Stimulated activated naive CD8-positive, alpha-beta T cell treated with anti-CD3 and anti-CD28 coated beads, Interleukin-15, Interleukin-2, amounts not matched to agents 100 ng/mL and 50 ng/mL, for 24 hours (primary cell): ENCODE data around the gene FHOD1.

Source experiments
- H3K27ac Mint-ChIP-seq: one replicate; pipeline ENCODE4 v1.8.0; 2021; ENCODE audit warnings: mild to moderate bottlenecking, mixed read lengths
- H3K27me3 Mint-ChIP-seq: one replicate; pipeline ENCODE4 v1.8.0; 2021; ENCODE audit warnings: mixed read lengths
- H3K36me3 Mint-ChIP-seq: one replicate; pipeline ENCODE4 v1.8.0; 2021; ENCODE audit warnings: low read depth, mixed read lengths
- H3K4me1 Mint-ChIP-seq: one replicate; pipeline ENCODE4 v1.8.0; 2021; ENCODE audit warnings: low read depth, mixed read lengths
- H3K4me3 Mint-ChIP-seq: one replicate; pipeline ENCODE4 v1.8.0; 2021; ENCODE audit warnings: mild to moderate bottlenecking, mixed read lengths
- H3K9me3 Mint-ChIP-seq: one replicate; pipeline ENCODE4 v1.8.0; 2021; ENCODE audit warnings: mixed read lengths

FHOD1 gene

GRCh38 chr16:67247192-67248072, at the start of gene FHOD1:
FHOD1 (minus strand) TSS chr16:67247481; CDS start chr16:67247410, 71 bp downstream.
- peaks cover 12% of the 10 kb centered on the region for H3K27me3 Mint-ChIP-seq
- H3K27ac Mint-ChIP-seq = peak within 1 kb of the TSS; percentile 88
- peaks cover 8% of the 10 kb centered on the region for H3K36me3 Mint-ChIP-seq
- no peaks in the 10 kb centered on the region for H3K9me3 Mint-ChIP-seq
- H3K4me1 Mint-ChIP-seq = peaks cover 54% of the 10 kb centered on the region
- peak within 1 kb of the TSS; percentile 89 for H3K4me3 Mint-ChIP-seq

DNA sequence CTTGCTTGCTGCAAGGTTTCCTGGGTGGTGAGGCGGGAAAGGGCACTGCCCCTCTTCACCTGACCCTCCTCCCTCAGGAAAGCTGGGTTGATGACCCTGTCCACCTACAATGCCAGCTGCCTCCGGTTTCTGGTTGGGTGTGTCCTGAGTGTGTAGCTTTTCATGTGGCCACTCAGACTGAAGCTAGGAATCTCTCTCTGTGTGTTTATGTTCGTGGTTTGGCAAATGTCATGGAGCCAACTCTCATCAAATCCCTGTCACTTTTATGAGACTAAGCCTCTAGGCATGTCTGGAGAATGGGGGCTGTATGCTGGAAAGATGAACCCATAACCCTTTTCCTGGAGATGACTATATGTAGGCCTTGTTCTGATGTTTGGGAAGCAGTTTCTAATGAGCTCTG, 49.1 kb upstream of the FHOD1 start:
- Mint-ChIP-seq H3K4me1 (no peaks in the 10 kb centered on the region), H3K4me3 (no peak overlapping the region), H3K27me3 (peaks cover 3% of the 10 kb centered on the region), H3K9me3 (no peaks in the 10 kb centered on the region), H3K27ac (no peak overlapping the region), H3K36me3 (no peaks in the 10 kb centered on the region)

- Mint-ChIP-seq H3K4me3 (no peak overlapping the region), H3K27ac (no peak overlapping the region), H3K4me1 (peaks cover 5% of the 10 kb centered on the region), H3K27me3 (no peaks in the 10 kb centered on the region), H3K9me3 (no peaks in the 10 kb centered on the region), H3K36me3 (no peaks in the 10 kb centered on the region)
Measured at GRCh38 chr16:67294938-67295361, 47.7 kb upstream of the FHOD1 start.

- Mint-ChIP-seq H3K4me1 (peaks cover 12% of the 10 kb centered on the region), H3K27me3 (no peaks in the 10 kb centered on the region)
Measured at GRCh38 chr16:67294171-67294757, 47.0 kb upstream of the FHOD1 start.

DNA sequence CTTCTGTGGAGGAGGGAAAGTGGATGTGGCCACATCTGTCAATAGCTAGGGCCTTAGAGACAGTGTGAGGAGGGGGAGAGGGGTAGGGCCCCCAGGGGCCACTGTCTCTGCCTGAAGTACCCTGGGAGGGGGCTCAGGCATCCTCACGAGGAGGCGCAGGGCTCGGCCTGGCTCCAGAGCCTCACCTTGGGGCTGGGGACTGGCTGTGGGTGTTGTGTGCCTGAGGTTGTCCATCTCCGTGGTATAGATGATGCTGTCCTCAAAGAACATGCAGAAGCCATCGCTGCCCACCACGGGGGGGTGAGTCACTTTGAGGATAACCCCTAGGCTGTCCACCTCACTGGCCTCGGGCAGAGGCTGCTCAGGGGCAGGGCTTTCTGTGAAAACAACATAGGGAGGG, 44.2 kb upstream of the FHOD1 start:
- Mint-ChIP-seq H3K27me3 (no peaks in the 10 kb centered on the region), H3K27ac (no peak overlapping the region), H3K4me3 (no peak overlapping the region), H3K4me1 (peaks cover 12% of the 10 kb centered on the region), H3K36me3 (no peaks in the 10 kb centered on the region), H3K9me3 (no peaks in the 10 kb centered on the region)

More at GRCh38 chr16:67294171-67294757, 47.0 kb upstream of the FHOD1 start:
- no peaks in the 10 kb centered on the region for H3K36me3 Mint-ChIP-seq
- no peaks in the 10 kb centered on the region for H3K9me3 Mint-ChIP-seq
- H3K4me3 Mint-ChIP-seq = no peak overlapping the region
- H3K27ac Mint-ChIP-seq = no peak overlapping the region

GRCh38 chr16:67287960-67288359, 40.7 kb upstream of the FHOD1 start:
- no peak overlapping the region for H3K27ac Mint-ChIP-seq
- H3K27me3 Mint-ChIP-seq = no peaks in the 10 kb centered on the region
- no peaks in the 10 kb centered on the region for H3K9me3 Mint-ChIP-seq
- no peak overlapping the region for H3K4me3 Mint-ChIP-seq
- H3K4me1 Mint-ChIP-seq = peaks cover 12% of the 10 kb centered on the region
- H3K36me3 Mint-ChIP-seq = peaks cover 11% of the 10 kb centered on the region

DNA sequence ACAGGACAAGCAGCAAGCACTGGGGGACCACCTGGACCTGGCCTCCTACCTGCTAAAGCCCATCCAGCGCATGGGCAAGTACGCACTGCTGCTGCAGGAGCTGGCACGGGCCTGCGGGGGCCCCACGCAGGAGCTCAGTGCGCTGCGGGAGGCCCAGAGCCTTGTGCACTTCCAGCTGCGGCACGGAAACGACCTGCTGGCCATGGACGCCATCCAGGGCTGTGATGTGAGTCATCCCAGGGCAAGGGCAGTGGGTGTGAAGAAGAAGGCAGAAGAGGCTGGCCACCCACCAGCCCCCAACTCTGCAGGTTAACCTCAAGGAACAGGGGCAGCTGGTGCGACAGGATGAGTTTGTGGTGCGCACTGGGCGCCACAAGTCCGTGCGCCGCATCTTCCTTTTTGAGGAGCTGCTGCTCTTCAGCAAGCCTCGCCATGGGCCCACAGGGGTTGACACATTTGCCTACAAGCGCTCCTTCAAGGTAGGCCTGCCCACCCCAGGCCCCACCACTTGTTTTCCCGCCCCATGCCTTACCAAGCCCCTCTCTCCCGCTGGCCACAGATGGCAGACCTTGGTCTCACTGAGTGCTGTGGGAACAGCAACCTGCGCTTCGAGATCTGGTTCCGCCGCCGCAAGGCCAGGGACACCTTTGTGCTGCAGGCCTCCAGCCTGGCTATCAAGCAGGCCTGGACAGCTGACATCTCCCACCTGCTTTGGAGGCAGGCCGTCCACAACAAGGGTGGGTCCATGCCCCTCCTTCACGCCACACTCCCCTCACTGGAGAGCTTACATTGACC, 39.4 kb upstream of the FHOD1 start:
- H3K4me1 Mint-ChIP-seq = peaks cover 12% of the 10 kb centered on the region
- peaks cover 13% of the 10 kb centered on the region for H3K36me3 Mint-ChIP-seq
- H3K27me3 Mint-ChIP-seq = no peaks in the 10 kb centered on the region
- no peak overlapping the region for H3K4me3 Mint-ChIP-seq
- no peak overlapping the region for H3K27ac Mint-ChIP-seq
- no peaks in the 10 kb centered on the region for H3K9me3 Mint-ChIP-seq

- peaks cover 13% of the 10 kb centered on the region for H3K36me3 Mint-ChIP-seq
- no peak overlapping the region for H3K4me3 Mint-ChIP-seq
- H3K4me1 Mint-ChIP-seq = peaks cover 11% of the 10 kb centered on the region
- no peaks in the 10 kb centered on the region for H3K27me3 Mint-ChIP-seq
- no peak overlapping the region for H3K27ac Mint-ChIP-seq
- H3K9me3 Mint-ChIP-seq = no peaks in the 10 kb centered on the region
Measured at GRCh38 chr16:67284699-67285646, 37.7 kb upstream of the FHOD1 start.

DNA sequence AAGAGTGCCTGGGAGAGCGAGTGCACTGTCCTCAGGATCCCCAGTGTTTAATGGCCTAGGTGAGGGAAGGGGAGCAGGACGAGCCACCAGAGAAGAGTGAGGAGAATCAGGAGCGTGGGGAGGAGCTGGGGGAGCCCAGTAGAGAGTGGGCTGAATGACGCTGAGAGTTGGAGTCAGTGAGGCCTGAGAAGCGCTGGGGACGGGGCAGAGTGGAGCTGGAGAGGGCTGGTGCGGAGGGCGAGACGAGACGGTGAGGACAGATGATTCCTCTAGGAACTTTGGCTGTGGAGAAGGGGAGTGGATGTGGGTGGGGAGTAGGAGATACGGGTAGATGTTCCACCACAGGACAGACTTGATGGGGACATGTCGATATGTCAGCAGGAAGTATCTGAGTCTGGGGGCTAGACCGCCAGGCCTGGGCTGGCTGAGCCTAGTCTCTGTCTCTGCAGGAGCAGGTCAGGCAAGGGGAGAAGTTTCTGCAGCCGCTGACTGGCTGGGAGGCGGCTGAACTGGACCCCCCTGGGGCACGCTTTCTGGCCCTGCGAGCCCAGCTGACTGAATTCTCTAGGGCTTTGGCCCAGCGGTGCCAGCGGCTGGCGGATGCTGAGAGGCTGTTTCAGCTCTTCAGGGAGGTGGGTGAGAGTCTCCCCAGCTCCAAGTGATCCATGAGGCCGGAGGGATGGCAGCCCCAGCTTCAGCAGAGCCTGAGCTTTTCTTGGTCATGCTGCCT, 36.7 kb upstream of the FHOD1 start:
- Mint-ChIP-seq H3K27ac (no peak overlapping the region), H3K4me1 (peaks cover 6% of the 10 kb centered on the region), H3K36me3 (peaks cover 13% of the 10 kb centered on the region), H3K27me3 (no peaks in the 10 kb centered on the region), H3K9me3 (no peaks in the 10 kb centered on the region), H3K4me3 (no peak overlapping the region)

GRCh38 chr16:67283039-67283825, 36.0 kb upstream of the FHOD1 start:
- Mint-ChIP-seq H3K27me3 (no peaks in the 10 kb centered on the region), H3K9me3 (no peaks in the 10 kb centered on the region), H3K27ac (no peak overlapping the region), H3K4me3 (no peak overlapping the region), H3K4me1 (peaks cover 9% of the 10 kb centered on the region), H3K36me3 (peaks cover 13% of the 10 kb centered on the region)

DNA sequence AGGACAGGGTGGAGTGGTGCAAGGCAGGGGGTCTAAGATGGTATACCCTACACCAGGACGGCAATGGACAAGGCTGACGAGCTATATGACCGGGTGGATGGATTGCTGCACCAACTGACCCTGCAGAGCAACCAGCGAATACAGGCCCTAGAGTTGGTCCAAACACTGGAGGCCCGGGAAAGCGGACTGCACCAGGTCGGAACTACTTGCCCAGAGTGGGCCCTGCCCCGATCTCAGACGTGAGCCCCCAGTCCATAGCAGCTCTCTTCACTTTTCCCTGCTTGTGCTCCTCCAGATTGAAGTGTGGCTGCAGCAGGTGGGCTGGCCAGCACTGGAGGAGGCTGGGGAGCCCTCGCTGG, 35.1 kb upstream of the FHOD1 start:
- H3K27ac Mint-ChIP-seq = no peak overlapping the region
- H3K27me3 Mint-ChIP-seq = no peaks in the 10 kb centered on the region
- H3K36me3 Mint-ChIP-seq = peaks cover 16% of the 10 kb centered on the region
- H3K9me3 Mint-ChIP-seq = no peaks in the 10 kb centered on the region
- H3K4me3 Mint-ChIP-seq = no peak overlapping the region
- peaks cover 14% of the 10 kb centered on the region for H3K4me1 Mint-ChIP-seq

- Mint-ChIP-seq H3K27me3 (no peaks in the 10 kb centered on the region), H3K4me1 (peaks cover 20% of the 10 kb centered on the region), H3K27ac (no peak overlapping the region), H3K36me3 (peaks cover 22% of the 10 kb centered on the region), H3K9me3 (no peaks in the 10 kb centered on the region), H3K4me3 (no peak overlapping the region)
Measured at GRCh38 chr16:67281536-67282446, 34.5 kb upstream of the FHOD1 start.
